Measurements from ENCODE around the gene PTGR1. TPM values are rescaled to one million over a fixed set of nuclear protein-coding genes. Genes with fewer than 3 reads are reported as not detected.
A peak's percentile ranks its signal among the peaks of the same experiment; 100 is the strongest.
"Not testable (repeated sequence)": the region's sequence is repeated elsewhere in the genome, so short reads cannot be mapped to it uniquely, and the experiment has no call there.

PTGR1 gene
- total and polyA plus RNA-seq, 4 donors, result 14.0 to 61.0 (median 30.0) TPM

- ATAC-seq (ENCODE audit: insufficient read depth, low FRiP score), result no peak
- WGBS, 2 donors, result 62 to 75% methylated on average over 7 of the region's 7 CpGs
- Histone ChIP-seq H3K4me1 (ENCODE audit: control insufficient read depth in 5 of 5, insufficient read depth in 5 of 5, low read length in 5 of 5) (peaks cover 0 to 14% (median 3%) of the 10 kb centered on the region in 5 donors), H3K27ac (ENCODE audit: low read depth in 1 of 2, low read length in 1 of 2) (no peak overlapping the region), H3K4me3 (no peak overlapping the region), H3K36me3 (ENCODE audit: control insufficient read depth in 4 of 4, insufficient read depth in 4 of 4, low read length in 4 of 4) (peaks cover 0 to 5% (median 0%) of the 10 kb centered on the region in 4 donors), H3K9me3 (ENCODE audit: control insufficient read depth in 4 of 4, insufficient read depth in 3 of 4, low read length in 3 of 4) (no peaks in the 10 kb centered on the region), H3K27me3 (ENCODE audit: control insufficient read depth in 3 of 3, insufficient read depth in 3 of 3, low read length in 2 of 3) (peaks cover 0 to 4% (median 0%) of the 10 kb centered on the region in 3 donors), H3K9ac (ENCODE audit: insufficient read depth in 1 of 2, low read length in 2 of 2) (no peak overlapping the region)
- no peak for DNase-seq
- TF ChIP-seq CTCF (IDR thresholded peaks at IDR 0.05; ENCODE audit: control extremely low read depth, extremely low read depth), result no peak
Observed at GRCh38 chr9:111627260-111627963, 28.0 kb upstream of the PTGR1 start.

- H3K4me3 ChIP-seq, result no peak overlapping the region
Observed at GRCh38 chr9:111622626-111623025, 23.2 kb upstream of the PTGR1 start.

GRCh38 chr9:111621895-111622480 lies 22.5 kb upstream of the PTGR1 start:
- H3K9ac ChIP-seq (ENCODE audit: insufficient read depth in 1 of 2, low read length in 2 of 2), result no peak overlapping the region
- peaks cover 0 to 4% (median 0%) of the 10 kb centered on the region in 3 donors for H3K27me3 ChIP-seq (ENCODE audit: control insufficient read depth in 3 of 3, insufficient read depth in 3 of 3, low read length in 2 of 3)
- no peaks in the 10 kb centered on the region for H3K4me1 ChIP-seq (ENCODE audit: control insufficient read depth in 5 of 5, insufficient read depth in 5 of 5, low read length in 5 of 5)
- H3K36me3 ChIP-seq (ENCODE audit: control insufficient read depth in 4 of 4, insufficient read depth in 4 of 4, low read length in 4 of 4), result no peaks in the 10 kb centered on the region
- 36 to 44% methylated on average over 2 of the region's 2 CpGs for WGBS, 2 donors
- no peaks in the 10 kb centered on the region for H3K9me3 ChIP-seq (ENCODE audit: control insufficient read depth in 4 of 4, insufficient read depth in 3 of 4, low read length in 3 of 4)
- no peak overlapping the region for H3K27ac ChIP-seq (ENCODE audit: low read depth in 1 of 2, low read length in 1 of 2)
- DNase-seq, result peak in 2 of 3 donors; percentile 40 to 47
- TF ChIP-seq CTCF (IDR thresholded peaks at IDR 0.05; ENCODE audit: control extremely low read depth, extremely low read depth), result peak; percentile 42
- peak; percentile 69 for ATAC-seq (ENCODE audit: insufficient read depth, low FRiP score)
- H3K4me3 ChIP-seq, result no peak overlapping the region

More at GRCh38 chr9:111622626-111623025, 23.2 kb upstream of the PTGR1 start:
- WGBS, 2 donors, result 54 to 56% methylated on average over 3 of the region's 3 CpGs
- DNase-seq (no peak), ATAC-seq (ENCODE audit: insufficient read depth, low FRiP score) (peak; percentile 62)
- H3K27me3 ChIP-seq (ENCODE audit: control insufficient read depth in 3 of 3, insufficient read depth in 3 of 3, low read length in 2 of 3), result peaks cover 0 to 4% (median 0%) of the 10 kb centered on the region in 3 donors
- no peaks in the 10 kb centered on the region for H3K4me1 ChIP-seq (ENCODE audit: control insufficient read depth in 5 of 5, insufficient read depth in 5 of 5, low read length in 5 of 5)
- no peak overlapping the region for H3K9ac ChIP-seq (ENCODE audit: insufficient read depth in 1 of 2, low read length in 2 of 2)
- no peaks in the 10 kb centered on the region for H3K9me3 ChIP-seq (ENCODE audit: control insufficient read depth in 4 of 4, insufficient read depth in 3 of 4, low read length in 3 of 4)
- no peak for TF ChIP-seq CTCF (IDR thresholded peaks at IDR 0.05; ENCODE audit: control extremely low read depth, extremely low read depth)
- no peak overlapping the region for H3K27ac ChIP-seq (ENCODE audit: low read depth in 1 of 2, low read length in 1 of 2)
- H3K36me3 ChIP-seq (ENCODE audit: control insufficient read depth in 4 of 4, insufficient read depth in 4 of 4, low read length in 4 of 4), result no peaks in the 10 kb centered on the region

GRCh38 chr9:111617349-111617748 lies 17.9 kb upstream of the PTGR1 start:
- H3K9me3 ChIP-seq (ENCODE audit: control insufficient read depth in 4 of 4, insufficient read depth in 3 of 4, low read length in 3 of 4); H3K27ac ChIP-seq (ENCODE audit: low read depth in 1 of 2, low read length in 1 of 2); H3K9ac ChIP-seq (ENCODE audit: insufficient read depth in 1 of 2, low read length in 2 of 2); H3K4me1 ChIP-seq (ENCODE audit: control insufficient read depth in 5 of 5, insufficient read depth in 5 of 5, low read length in 5 of 5); H3K36me3 ChIP-seq (ENCODE audit: control insufficient read depth in 4 of 4, insufficient read depth in 4 of 4, low read length in 4 of 4); ATAC-seq (ENCODE audit: insufficient read depth, low FRiP score); H3K4me3 ChIP-seq; DNase-seq; H3K27me3 ChIP-seq (ENCODE audit: control insufficient read depth in 3 of 3, insufficient read depth in 3 of 3, low read length in 2 of 3): not testable (repeated sequence)
- WGBS, 2 donors, result 96 to 97% methylated on average over 22 to 29 of the region's 29 CpGs

All from lung (tissue), 12 donors.